Panc1 (cell line): Measurements from ENCODE around the gene DCAF5. TPM values are rescaled to one million over a fixed set of nuclear protein-coding genes. Genes with fewer than 3 reads are reported as not detected.

Experiments used
- ATAC-seq: fragments of 200-7000 bp; cut with Tn5 transposase; 2 replicates; pipeline ENCODE4 v1.9.1; 2020; ENCODE audit warnings: mild to moderate bottlenecking, moderate library complexity
- BruUV-seq: library from RNA; stranded (reverse); fragments of 400-500 nt; replicated peaks from 2 replicates; lab custom pipeline; 2021; lab: Mats Ljungman, UMichigan
- CTCF ChIA-PET: fragments of 300-600 bp; sonication (Branson Sonifier 250); formaldehyde crosslinking; loops from one replicate; lab custom pipeline; 2022; ENCODE audit warnings: antibody characterized with exemption; lab: Charles Lee
- POLR2A ChIA-PET: fragments of 300-600 bp; sonication (Branson Sonifier 250); formaldehyde crosslinking; loops from one replicate; lab custom pipeline; 2022; ENCODE audit warnings: antibody characterized with exemption; lab: Charles Lee
- DNase-seq: peaks from one replicate; pipeline ENCODE4 v3.0.0-alpha.2; 2010; ENCODE audit warnings: low read depth, low spot score
- H3K27ac ChIP-seq: 2 replicates; pipeline ENCODE4 v1.5.1; 2011; ENCODE audit warnings: mild to moderate bottlenecking, low read length, inconsistent platforms
- H3K27me3 ChIP-seq: fragments of 200-500 bp; sonication (Bioruptor generic); 2 replicates; pipeline ENCODE4 v1.6.0; 2014; ENCODE audit warnings: low read length, inconsistent platforms; ENCODE audit not compliant: control insufficient read depth, insufficient read depth
- H3K36me3 ChIP-seq: fragments of 200-500 bp; sonication (Bioruptor generic); 2 replicates; pipeline ENCODE4 v1.5.1; 2014; ENCODE audit warnings: inconsistent platforms, mild to moderate bottlenecking, low read length, moderate library complexity; ENCODE audit not compliant: control insufficient read depth, insufficient read depth
- H3K4me1 ChIP-seq: 2 replicates; pipeline ENCODE4 v1.5.1; 2011; ENCODE audit warnings: inconsistent platforms, mild to moderate bottlenecking, low read length, moderate library complexity; ENCODE audit not compliant: control insufficient read depth, insufficient read depth
- H3K4me3 ChIP-seq, 2 experiments: 2 replicates each; pipeline ENCODE4 v1.5.1; 2011 to 2012; ENCODE audit warnings: low read depth in 2 of 2, low read length in 2 of 2, mild to moderate bottlenecking in 2 of 2, inconsistent platforms in 1 of 2, moderate library complexity in 1 of 2
- H3K9me3 ChIP-seq: fragments of 200-500 bp; sonication (Bioruptor generic); 2 replicates; pipeline ENCODE4 v1.5.1; 2014; ENCODE audit warnings: low read depth, mild to moderate bottlenecking, inconsistent platforms, low read length, moderate library complexity; ENCODE audit not compliant: control insufficient read depth, insufficient read depth
- CTCF ChIP-seq: fragments of 450-650 bp; IDR thresholded peaks from 2 replicates; pipeline ENCODE4 v1.5.1; 2017; ENCODE audit warnings: mild to moderate bottlenecking
- POLR2AphosphoS5 ChIP-seq: IDR thresholded peaks from 2 replicates; pipeline ENCODE4 v1.6.1; 2012; ENCODE audit warnings: mild to moderate bottlenecking, low read depth, low read length, moderate library complexity
- REST ChIP-seq, 2 experiments: IDR thresholded peaks; 2 replicates each; pipeline ENCODE4 v1.6.1; 2011 to 2012; ENCODE audit warnings: low read depth in 2 of 2, control low read depth in 1 of 2, low read length in 1 of 2, mild to moderate bottlenecking in 1 of 2, moderate library complexity in 1 of 2; ENCODE audit not compliant: insufficient read depth in 1 of 2
- SIN3A ChIP-seq: IDR thresholded peaks from 2 replicates; pipeline ENCODE4 v1.6.1; 2012; ENCODE audit warnings: low read depth, mild to moderate bottlenecking, low read length, moderate library complexity, borderline replicate concordance; ENCODE audit not compliant: insufficient read depth
- TCF7L2 ChIP-seq: IDR thresholded peaks from 2 replicates; pipeline ENCODE4 v1.6.1; 2011; ENCODE audit warnings: mild to moderate bottlenecking, low read depth, low read length, inconsistent platforms
- in situ Hi-C: cut with HindIII; loops from 2 replicates; pipeline ENCODE4 v1.10.0; 2016; ENCODE audit warnings: low sequenced_read_pairs, low pct_unique_long_range_greater_than_20kb
- intact Hi-C: fragments of 100-400 bp; cut with micrococcal nuclease; formaldehyde crosslinking; loops from one replicate; pipeline ENCODE4 v1.10.0; 2022; ENCODE audit not compliant: unreplicated experiment
- total RNA-seq: library from RNA; stranded (reverse); gene quantifications from one replicate; pipeline ENCODE4 v1.2.1, GENCODE V29; 2021; ENCODE audit not compliant: unreplicated experiment

DCAF5 gene
- total RNA-seq, 1 experiment from 2014 or later = 27.6 TPM

- Histone ChIP-seq H3K4me3 (no peak overlapping the region), H3K9me3 (no peaks in the 10 kb centered on the region), H3K4me1 (peaks cover 19% of the 10 kb centered on the region), H3K27ac (peak overlapping the region; percentile 51), H3K36me3 (no peaks in the 10 kb centered on the region), H3K27me3 (no peaks in the 10 kb centered on the region)
- in situ Hi-C loops = no loop called here
- BruUV-seq = no TSS peak
- DNase-seq (no peak), ATAC-seq (peak; percentile 56; the same call in 1 of the 2 replicates)
- TF ChIP-seq POLR2AphosphoS5 (no peak), SIN3A (no peak), TCF7L2 (no peak), REST (IDR thresholded peaks at IDR 0.05; ENCODE audit: insufficient read depth in 1 of 2, low read depth in 2 of 2, low read length in 1 of 2) (no peak), CTCF (no peak)
- POLR2A ChIA-PET = no interaction called here
- CTCF ChIA-PET = no interaction called here
- intact Hi-C loops = no loop called here
Measured at GRCh38 chr14:69079747-69080146, 73.2 kb downstream of the DCAF5 start.

GRCh38 chr14:69079188-69079742 is 73.7 kb downstream of the DCAF5 start:
- BruUV-seq = no TSS peak
- POLR2A ChIA-PET = no interaction called here
- H3K27ac ChIP-seq = peak overlapping the region; percentile 73; the same call in 1 of the 2 replicates
- CTCF ChIA-PET = no interaction called here
- peaks cover 19% of the 10 kb centered on the region for H3K4me1 ChIP-seq
- in situ Hi-C loops = no loop called here
- ATAC-seq = peak; percentile 83
- no peaks in the 10 kb centered on the region for H3K27me3 ChIP-seq
- no peaks in the 10 kb centered on the region for H3K9me3 ChIP-seq
- TF ChIP-seq TCF7L2 = no peak
- H3K4me3 ChIP-seq = no peak overlapping the region
- intact Hi-C loops = no loop called here
- peak; percentile 75 for DNase-seq
- H3K36me3 ChIP-seq = no peaks in the 10 kb centered on the region

GRCh38 chr14:69077841-69078240 is 75.1 kb downstream of the DCAF5 start:
- POLR2A ChIA-PET = no interaction called here
- DNase-seq = no peak
- intact Hi-C loops = no loop called here

More at GRCh38 chr14:69077841-69078240, 75.1 kb downstream of the DCAF5 start:
- Histone ChIP-seq H3K36me3 (no peaks in the 10 kb centered on the region), H3K9me3 (no peaks in the 10 kb centered on the region), H3K27ac (no peak overlapping the region), H3K27me3 (no peaks in the 10 kb centered on the region), H3K4me3 (no peak overlapping the region), H3K4me1 (peaks cover 19% of the 10 kb centered on the region)
- no TSS peak for BruUV-seq
- TF ChIP-seq REST (IDR thresholded peaks at IDR 0.05; ENCODE audit: insufficient read depth in 1 of 2, low read depth in 2 of 2, low read length in 1 of 2) (no peak), TCF7L2 (no peak), POLR2AphosphoS5 (no peak), SIN3A (no peak), CTCF (no peak)
- ATAC-seq = peak; percentile 77
- in situ Hi-C loops = no loop called here
- CTCF ChIA-PET = no interaction called here
